HG03045 (cell line): ENCODE measurements around the gene IL1RL2.

Source experiments
- ATAC-seq: cut with Tn5 transposase; IDR thresholded peaks from one replicate; pipeline ENCODE4 v1.9.1; 2021; ENCODE audit warnings: mild to moderate bottlenecking, moderate library complexity; ENCODE audit not compliant: unreplicated experiment

The IL1RL2 gene

GRCh38 chr2:102262216-102263129, 75.7 kb downstream of the IL1RL2 start:
- no peak for ATAC-seq

GRCh38 chr2:102264952-102265351, 78.1 kb downstream of the IL1RL2 start:
- no peak for ATAC-seq

- ATAC-seq, result no peak
Observed at GRCh38 chr2:102266204-102266603, 79.4 kb downstream of the IL1RL2 start.

- no peak for ATAC-seq
Observed at GRCh38 chr2:102267774-102268173, 81.0 kb downstream of the IL1RL2 start.

- no peak for ATAC-seq
Observed at GRCh38 chr2:102268510-102269199, 81.8 kb downstream of the IL1RL2 start.

- no peak for ATAC-seq
Observed at GRCh38 chr2:102269200-102269524, 82.3 kb downstream of the IL1RL2 start.

- no peak for ATAC-seq
Observed at GRCh38 chr2:102271844-102272243, 85.0 kb downstream of the IL1RL2 start.

GRCh38 chr2:102273619-102274211, 86.9 kb downstream of the IL1RL2 start:
- no peak for ATAC-seq

GRCh38 chr2:102276549-102277201, 89.9 kb downstream of the IL1RL2 start:
- no peak for ATAC-seq

GRCh38 chr2:102277202-102277700, 90.4 kb downstream of the IL1RL2 start:
- ATAC-seq, result no peak

- no peak for ATAC-seq
Observed at GRCh38 chr2:102278720-102279390, 92.0 kb downstream of the IL1RL2 start.

GRCh38 chr2:102279391-102279735, 92.5 kb downstream of the IL1RL2 start:
- no peak for ATAC-seq

GRCh38 chr2:102282678-102283091, 95.9 kb downstream of the IL1RL2 start:
- no peak for ATAC-seq

GRCh38 chr2:102283996-102284395, 97.2 kb downstream of the IL1RL2 start:
- no peak for ATAC-seq

GRCh38 chr2:102284611-102285010, 97.8 kb downstream of the IL1RL2 start:
- no peak for ATAC-seq

- ATAC-seq, result no peak
Observed at GRCh38 chr2:102285368-102285767, 98.5 kb downstream of the IL1RL2 start.

GRCh38 chr2:102286041-102286440, 99.2 kb downstream of the IL1RL2 start:
- ATAC-seq, result no peak

GRCh38 chr2:102289129-102289528, 102.3 kb downstream of the IL1RL2 start:
- no peak for ATAC-seq
